Trophoblast cell (in vitro differentiated cells and primary cell): ENCODE results near the gene GATB.

ENCODE experiments used
- DNase-seq, 2 donors: peaks; one replicate each; pipeline ENCODE4 v3.0.0-alpha.2; 2016
- H2AFZ ChIP-seq: 2 replicates; pipeline ENCODE4 v1.6.1; 2013; ENCODE audit warnings: low read length, moderate library complexity, mild to moderate bottlenecking; ENCODE audit not compliant: insufficient read depth, poor library complexity
- H2AK5ac ChIP-seq: 2 replicates; pipeline ENCODE4 v1.6.1; 2013; ENCODE audit warnings: mild to moderate bottlenecking, low read length
- H2BK120ac ChIP-seq: 2 replicates; pipeline ENCODE4 v1.6.1; 2013; ENCODE audit warnings: low read length, mild to moderate bottlenecking, moderate library complexity; ENCODE audit not compliant: insufficient read depth, poor library complexity
- H2BK12ac ChIP-seq: 2 replicates; pipeline ENCODE4 v1.6.1; 2013; ENCODE audit warnings: mild to moderate bottlenecking, low read length, moderate library complexity
- H2BK5ac ChIP-seq: 2 replicates; pipeline ENCODE4 v1.6.1; 2013; ENCODE audit warnings: low read length, low read depth, moderate library complexity, mild to moderate bottlenecking; ENCODE audit not compliant: poor library complexity
- H3K14ac ChIP-seq: 2 replicates; pipeline ENCODE4 v1.6.1; 2013; ENCODE audit warnings: mild to moderate bottlenecking, low read length
- H3K18ac ChIP-seq: 2 replicates; pipeline ENCODE4 v1.6.1; 2013; ENCODE audit warnings: mild to moderate bottlenecking, low read length
- H3K23ac ChIP-seq: 2 replicates; pipeline ENCODE4 v1.6.1; 2013; ENCODE audit warnings: low read length
- H3K27ac ChIP-seq: 2 replicates; pipeline ENCODE4 v1.5.1; 2013; ENCODE audit warnings: low read depth, mild to moderate bottlenecking, inconsistent platforms, low read length, moderate library complexity
- H3K27me3 ChIP-seq: 2 replicates; pipeline ENCODE4 v1.6.1; 2013; ENCODE audit warnings: inconsistent platforms, mild to moderate bottlenecking, low read length, moderate library complexity; ENCODE audit not compliant: insufficient read depth
- H3K36me3 ChIP-seq, 2 experiments: 1 replicate in 1 of 2; 2 replicates in 1 of 2; pipeline ENCODE4 v1.6.1; 2013; ENCODE audit warnings: low read length in 2 of 2, mild to moderate bottlenecking in 2 of 2, moderate library complexity in 1 of 2; ENCODE audit not compliant: insufficient read depth in 2 of 2, control insufficient read depth in 1 of 2
- H3K4ac ChIP-seq: 2 replicates; pipeline ENCODE4 v1.6.1; 2013; ENCODE audit warnings: low read depth, mild to moderate bottlenecking, low read length, moderate library complexity
- H3K4me1 ChIP-seq, 2 experiments: 1 replicate in 1 of 2; 2 replicates in 1 of 2; pipeline ENCODE4 v1.6.1; 2013; ENCODE audit warnings: low read length in 2 of 2, mild to moderate bottlenecking in 2 of 2, moderate library complexity in 1 of 2; ENCODE audit not compliant: insufficient read depth in 2 of 2, control insufficient read depth in 1 of 2
- H3K4me2 ChIP-seq: 2 replicates; pipeline ENCODE4 v1.6.1; 2013; ENCODE audit warnings: inconsistent platforms, mild to moderate bottlenecking, low read length, moderate library complexity
- H3K4me3 ChIP-seq: 2 replicates; pipeline ENCODE4 v1.5.1; 2013; ENCODE audit warnings: mild to moderate bottlenecking, low read depth, low read length, inconsistent platforms
- H3K79me1 ChIP-seq: one replicate; pipeline ENCODE4 v1.6.1; 2013; ENCODE audit warnings: low read length
- H3K79me2 ChIP-seq: 2 replicates; pipeline ENCODE4 v1.6.1; 2013; ENCODE audit warnings: low read length, mild to moderate bottlenecking; ENCODE audit not compliant: control insufficient read depth, insufficient read depth, poor library complexity
- H3K9ac ChIP-seq: 2 replicates; pipeline ENCODE4 v1.6.1; 2013; ENCODE audit warnings: mild to moderate bottlenecking, low read length
- H3K9me3 ChIP-seq: 2 replicates; pipeline ENCODE4 v1.6.1; 2013; ENCODE audit warnings: low read depth, mild to moderate bottlenecking, control low read depth, inconsistent platforms, low read length; ENCODE audit not compliant: insufficient read depth
- H4K12ac ChIP-seq: 2 replicates; pipeline ENCODE4 v1.6.1; 2013; ENCODE audit warnings: low read depth, mild to moderate bottlenecking, low read length, moderate library complexity
- H4K8ac ChIP-seq: 2 replicates; pipeline ENCODE4 v1.6.1; 2013; ENCODE audit warnings: low read depth, mild to moderate bottlenecking, low read length, moderate library complexity
- H4K91ac ChIP-seq: one replicate; pipeline ENCODE4 v1.6.1; 2013; ENCODE audit warnings: low read depth, mild to moderate bottlenecking, low read length, moderate library complexity
- WGBS: extraction: QIAGEN DNeasy Blood & Tissue Kit; methylation state at CpG from one replicate; pipeline ENCODE4 v1.1.7; 2013; ENCODE audit warnings: missing lambda C conversion rate; ENCODE audit not compliant: insufficient read length, insufficient coverage; ENCODE audit errors: extremely low coverage; 5-methylcytosine and 5-hydroxymethylcytosine counted together

Gene GATB

GRCh38 chr4:151785484-151786157, 24.8 kb upstream of the GATB start:
- no peak overlapping the region for H2BK5ac ChIP-seq
- no peak overlapping the region for H3K18ac ChIP-seq
- no peak overlapping the region for H2AK5ac ChIP-seq
- no peaks in the 10 kb centered on the region for H3K9me3 ChIP-seq
- H3K23ac ChIP-seq = no peak overlapping the region
- no peak overlapping the region for H2BK12ac ChIP-seq
- no peaks in the 10 kb centered on the region for H3K79me1 ChIP-seq
- no peak overlapping the region for H4K91ac ChIP-seq
- H2AFZ ChIP-seq = no peak overlapping the region
- H3K27me3 ChIP-seq = no peaks in the 10 kb centered on the region
- H3K36me3 ChIP-seq = no peaks in the 10 kb centered on the region
- no peak overlapping the region for H3K4me2 ChIP-seq
- no peak overlapping the region for H3K4ac ChIP-seq
- DNase-seq = no peak
- H3K79me2 ChIP-seq = no peaks in the 10 kb centered on the region
- no peaks in the 10 kb centered on the region for H3K4me1 ChIP-seq
- no peak overlapping the region for H2BK120ac ChIP-seq
- no peak overlapping the region for H3K4me3 ChIP-seq
- H3K14ac ChIP-seq = no peak overlapping the region
- peak overlapping the region; percentile 41 for H3K9ac ChIP-seq
- no peak overlapping the region for H4K8ac ChIP-seq
- no peak overlapping the region for H3K27ac ChIP-seq
- H4K12ac ChIP-seq = no peak overlapping the region
- WGBS = no CpG with 5 or more reads among the region's 5 CpGs

- Histone ChIP-seq H3K36me3 (no peaks in the 10 kb centered on the region), H4K91ac (no peak overlapping the region), H3K79me2 (no peaks in the 10 kb centered on the region), H2BK12ac (no peak overlapping the region), H4K12ac (no peak overlapping the region), H3K23ac (no peak overlapping the region), H3K4me3 (no peak overlapping the region), H3K4me1 (no peaks in the 10 kb centered on the region), H2AFZ (no peak overlapping the region), H3K9ac (no peak overlapping the region), H4K8ac (no peak overlapping the region), H3K4ac (no peak overlapping the region), H3K79me1 (no peaks in the 10 kb centered on the region), H2BK5ac (no peak overlapping the region), H3K18ac (no peak overlapping the region), H3K27me3 (no peaks in the 10 kb centered on the region), H3K14ac (no peak overlapping the region), H3K4me2 (no peak overlapping the region), H2AK5ac (no peak overlapping the region), H2BK120ac (no peak overlapping the region), H3K27ac (no peak overlapping the region), H3K9me3 (no peaks in the 10 kb centered on the region)
- DNase-seq = no peak
- no CpG with 5 or more reads among the region's 5 CpGs for WGBS
Measured at GRCh38 chr4:151784706-151785105, 23.9 kb upstream of the GATB start.

DNA sequence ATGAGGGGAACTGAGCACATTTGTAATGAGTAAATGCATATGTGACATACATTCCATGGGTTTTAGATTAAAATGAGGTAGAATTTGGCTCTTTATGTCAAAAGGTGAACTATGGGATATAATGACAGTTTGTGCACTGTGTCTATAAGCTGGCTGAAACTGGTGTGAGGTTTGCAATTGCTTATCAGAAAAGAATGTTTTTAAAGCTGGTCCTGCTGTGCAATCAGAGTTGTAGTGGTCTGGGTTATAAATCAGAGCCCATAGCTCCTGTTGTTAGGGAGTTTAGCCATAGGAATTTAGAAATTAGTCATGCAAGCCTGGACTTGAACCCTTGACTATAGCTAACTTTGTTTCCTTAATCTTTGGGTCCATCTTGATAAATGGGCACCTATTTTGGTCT, 23.1 kb upstream of the GATB start:
- Histone ChIP-seq H3K9ac (no peak overlapping the region), H3K27me3 (no peaks in the 10 kb centered on the region), H2BK12ac (no peak overlapping the region), H2AFZ (no peak overlapping the region), H2BK120ac (no peak overlapping the region), H3K9me3 (no peaks in the 10 kb centered on the region), H3K4me2 (no peak overlapping the region), H3K14ac (no peak overlapping the region), H4K12ac (no peak overlapping the region), H2BK5ac (no peak overlapping the region), H3K4ac (no peak overlapping the region), H3K4me3 (no peak overlapping the region), H3K79me1 (no peaks in the 10 kb centered on the region), H4K91ac (no peak overlapping the region), H3K27ac (no peak overlapping the region), H2AK5ac (no peak overlapping the region), H4K8ac (no peak overlapping the region), H3K36me3 (no peaks in the 10 kb centered on the region), H3K23ac (no peak overlapping the region), H3K4me1 (no peaks in the 10 kb centered on the region), H3K18ac (no peak overlapping the region), H3K79me2 (no peaks in the 10 kb centered on the region)
- no peak for DNase-seq

DNA sequence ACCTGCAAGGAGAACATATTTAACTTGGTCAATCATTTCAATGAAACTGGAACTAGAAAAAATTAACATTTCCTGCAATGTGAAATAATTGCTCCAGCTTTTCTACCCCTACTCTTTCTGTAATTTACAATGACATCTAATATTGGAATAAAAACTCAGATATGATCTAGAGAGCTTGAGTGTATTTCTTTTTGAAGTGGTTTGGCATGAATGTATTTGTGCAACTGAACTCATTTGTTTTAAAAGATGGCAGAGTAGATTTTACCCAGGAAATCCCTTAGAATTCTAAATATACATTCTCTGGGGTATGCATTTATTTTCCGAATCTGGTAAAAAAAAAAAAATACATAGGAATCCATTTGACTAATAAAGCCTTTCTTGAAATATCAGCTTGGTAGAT, 21.5 kb upstream of the GATB start:
- no peak overlapping the region for H3K9ac ChIP-seq
- H2BK12ac ChIP-seq = no peak overlapping the region
- DNase-seq = no peak
- no peak overlapping the region for H4K12ac ChIP-seq
- no peak overlapping the region for H3K27ac ChIP-seq
- no peak overlapping the region for H4K8ac ChIP-seq
- H3K79me2 ChIP-seq = no peaks in the 10 kb centered on the region
- no peaks in the 10 kb centered on the region for H3K27me3 ChIP-seq
- no peak overlapping the region for H2AK5ac ChIP-seq
- no peak overlapping the region for H2BK5ac ChIP-seq
- WGBS = no CpG with 5 or more reads among the region's 1 CpG
- H2AFZ ChIP-seq = no peak overlapping the region
- no peak overlapping the region for H3K14ac ChIP-seq
- no peaks in the 10 kb centered on the region for H3K9me3 ChIP-seq
- no peaks in the 10 kb centered on the region for H3K4me1 ChIP-seq
- no peaks in the 10 kb centered on the region for H3K79me1 ChIP-seq
- no peak overlapping the region for H3K23ac ChIP-seq
- no peak overlapping the region for H3K4ac ChIP-seq
- H2BK120ac ChIP-seq = no peak overlapping the region
- no peak overlapping the region for H3K4me2 ChIP-seq
- no peak overlapping the region for H3K18ac ChIP-seq
- H3K36me3 ChIP-seq = no peaks in the 10 kb centered on the region
- H4K91ac ChIP-seq = no peak overlapping the region
- H3K4me3 ChIP-seq = no peak overlapping the region
